HG03469 (cell line): ENCODE results near the gene OR52A1.
"Not testable (repeated sequence)": the region's sequence is repeated elsewhere in the genome, so short reads cannot be mapped to it uniquely, and the experiment has no call there.

Experiments used
- ATAC-seq: cut with Tn5 transposase; IDR thresholded peaks from one replicate; pipeline ENCODE4 v1.9.1; 2021; ENCODE audit warnings: mild to moderate bottlenecking, moderate library complexity, moderate number of reproducible peaks; ENCODE audit not compliant: unreplicated experiment

OR52A1 gene

GRCh38 chr11:5154657-5155056 lies at the start of gene OR52A1:
Gene OR52A1 (minus strand): TSS chr11:5154757. CDS start chr11:5152369, 2,388 bp downstream.
- no peak for ATAC-seq

- no peak for ATAC-seq
Observed at GRCh38 chr11:5203366-5203765, 48.8 kb upstream of the OR52A1 start.

- no peak for ATAC-seq
Observed at GRCh38 chr11:5200582-5200981, 46.0 kb upstream of the OR52A1 start, which contains the start of gene OR51V1. Gene OR51V1 (minus strand): TSS chr11:5200682. CDS start chr11:5200682, 0 bp downstream.

GRCh38 chr11:5198285-5198684 lies 43.7 kb upstream of the OR52A1 start:
- no peak for ATAC-seq

- ATAC-seq = no peak
Observed at GRCh38 chr11:5197536-5197935, 43.0 kb upstream of the OR52A1 start.

- no peak for ATAC-seq
Observed at GRCh38 chr11:5196731-5197130, 42.2 kb upstream of the OR52A1 start.

GRCh38 chr11:5196067-5196466 lies 41.5 kb upstream of the OR52A1 start:
- no peak for ATAC-seq

- ATAC-seq = no peak
Observed at GRCh38 chr11:5192738-5193137, 38.2 kb upstream of the OR52A1 start.

- no peak for ATAC-seq
Observed at GRCh38 chr11:5188201-5188600, 33.6 kb upstream of the OR52A1 start.

- no peak for ATAC-seq
Observed at GRCh38 chr11:5178046-5178837, 23.7 kb upstream of the OR52A1 start.

GRCh38 chr11:5174934-5175333 lies 20.4 kb upstream of the OR52A1 start:
- ATAC-seq = no peak

- ATAC-seq = no peak
Observed at GRCh38 chr11:5171856-5172255, 17.3 kb upstream of the OR52A1 start.

GRCh38 chr11:5165898-5166297 lies 11.3 kb upstream of the OR52A1 start:
- ATAC-seq = not testable (repeated sequence)

GRCh38 chr11:5164807-5165206 lies 10.2 kb upstream of the OR52A1 start:
- ATAC-seq = not testable (repeated sequence)

GRCh38 chr11:5161045-5161444 lies 6.5 kb upstream of the OR52A1 start:
- not testable (repeated sequence) for ATAC-seq

- not testable (repeated sequence) for ATAC-seq
Observed at GRCh38 chr11:5160217-5160616, 5.7 kb upstream of the OR52A1 start.

- ATAC-seq = no peak
Observed at GRCh38 chr11:5159806-5160205, 5.2 kb upstream of the OR52A1 start.

GRCh38 chr11:5153574-5154431 lies 754 bp downstream of the OR52A1 start:
- no peak for ATAC-seq

GRCh38 chr11:5151713-5152153 lies 2.8 kb downstream of the OR52A1 start:
- ATAC-seq = no peak

- not testable (repeated sequence) for ATAC-seq
Observed at GRCh38 chr11:5144206-5144605, 10.4 kb downstream of the OR52A1 start.

- ATAC-seq = no peak
Observed at GRCh38 chr11:5137996-5138395, 16.6 kb downstream of the OR52A1 start, which contains the start of gene OR52A5. Gene OR52A5 (minus strand): TSS chr11:5138356. CDS start chr11:5132642, 5,714 bp downstream.
